GM18520 (cell line): Measurements from ENCODE around the gene HSD17B12.
"Not testable (repeated sequence)": the region's sequence is repeated elsewhere in the genome, so short reads cannot be mapped to it uniquely, and the experiment has no call there.

Experiments used
- ATAC-seq: cut with Tn5 transposase; IDR thresholded peaks from one replicate; pipeline ENCODE4 v1.9.1; 2021; ENCODE audit not compliant: unreplicated experiment

The HSD17B12 gene

GRCh38 chr11:43738600-43739409 is 58.3 kb downstream of the HSD17B12 start:
- ATAC-seq, result no peak

GRCh38 chr11:43746670-43747069 is 66.1 kb downstream of the HSD17B12 start:
- ATAC-seq, result no peak

GRCh38 chr11:43747130-43747802 is 66.7 kb downstream of the HSD17B12 start:
- ATAC-seq, result no peak

GRCh38 chr11:43748095-43748494 is 67.6 kb downstream of the HSD17B12 start:
- no peak for ATAC-seq

GRCh38 chr11:43751726-43752125 is 71.2 kb downstream of the HSD17B12 start:
- ATAC-seq, result no peak

GRCh38 chr11:43756575-43756974 is 76.0 kb downstream of the HSD17B12 start:
- ATAC-seq, result no peak

- no peak for ATAC-seq
Measured at GRCh38 chr11:43758927-43759326, 78.4 kb downstream of the HSD17B12 start.

- no peak for ATAC-seq
Measured at GRCh38 chr11:43760902-43761301, 80.4 kb downstream of the HSD17B12 start.

GRCh38 chr11:43765194-43765593 is 84.7 kb downstream of the HSD17B12 start:
- no peak for ATAC-seq

GRCh38 chr11:43768654-43769053 is 88.1 kb downstream of the HSD17B12 start:
- not testable (repeated sequence) for ATAC-seq

- no peak for ATAC-seq
Measured at GRCh38 chr11:43770173-43770572, 89.6 kb downstream of the HSD17B12 start.

GRCh38 chr11:43772733-43773132 is 92.2 kb downstream of the HSD17B12 start:
- ATAC-seq, result no peak

GRCh38 chr11:43774786-43775185 is 94.2 kb downstream of the HSD17B12 start:
- ATAC-seq, result no peak

GRCh38 chr11:43779306-43779705 is 98.8 kb downstream of the HSD17B12 start:
- no peak for ATAC-seq

- no peak for ATAC-seq
Measured at GRCh38 chr11:43784301-43784700, 103.8 kb downstream of the HSD17B12 start.

GRCh38 chr11:43784866-43785265 is 104.3 kb downstream of the HSD17B12 start:
- no peak for ATAC-seq

- no peak for ATAC-seq
Measured at GRCh38 chr11:43785318-43785717, 104.8 kb downstream of the HSD17B12 start.

GRCh38 chr11:43786016-43786415 is 105.5 kb downstream of the HSD17B12 start:
- ATAC-seq, result no peak

- no peak for ATAC-seq
Measured at GRCh38 chr11:43787824-43788223, 107.3 kb downstream of the HSD17B12 start.

GRCh38 chr11:43788421-43788820 is 107.9 kb downstream of the HSD17B12 start:
- no peak for ATAC-seq

- no peak for ATAC-seq
Measured at GRCh38 chr11:43789700-43790443, 109.3 kb downstream of the HSD17B12 start.

GRCh38 chr11:43790444-43790794 is 109.9 kb downstream of the HSD17B12 start:
- ATAC-seq, result no peak
